ENCODE data around the gene CCL22. TPM values are rescaled to one million over a fixed set of nuclear protein-coding genes. Genes with fewer than 3 reads are reported as not detected.
"Not testable (repeated sequence)": the region's sequence is repeated elsewhere in the genome, so short reads cannot be mapped to it uniquely, and the experiment has no call there.

Gene CCL22
- total and polyA plus RNA-seq, 2 donors, result 1.8 to 11.0 TPM

DNA sequence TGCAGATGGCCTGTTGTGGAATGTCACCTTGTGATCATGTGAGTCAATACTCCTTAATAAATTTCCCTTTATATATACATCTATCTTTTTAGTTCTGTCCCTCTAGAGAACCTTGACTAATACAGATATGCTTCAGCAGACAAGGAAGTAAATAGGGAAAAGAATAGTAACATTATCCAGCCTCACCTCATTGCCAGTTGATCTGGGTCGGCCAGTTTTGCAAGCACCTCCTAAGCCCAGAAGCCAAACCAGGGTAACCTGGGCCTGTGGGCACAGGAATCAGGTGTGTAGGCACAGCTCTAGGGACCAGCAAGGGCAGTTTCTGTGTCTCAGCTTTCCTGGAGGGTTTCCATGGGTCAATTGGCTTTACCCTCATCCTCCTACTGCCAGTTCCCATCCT, 34.1 kb downstream of the CCL22 start:
- no peak overlapping the region for H3K27ac ChIP-seq (ENCODE audit: low read depth in 1 of 2, low read length in 1 of 2)
- H3K36me3 ChIP-seq (ENCODE audit: control insufficient read depth in 2 of 2, insufficient read depth in 2 of 2, low read length in 1 of 2), result no peaks in the 10 kb centered on the region
- peaks cover 0 to 1% of the 10 kb centered on the region in 2 donors for H3K4me1 ChIP-seq (ENCODE audit: control insufficient read depth in 2 of 2, insufficient read depth in 2 of 2, low read length in 2 of 2)
- 51% methylated on average over 1 of the region's 1 CpG for WGBS
- no peaks in the 10 kb centered on the region for H3K27me3 ChIP-seq (ENCODE audit: control insufficient read depth in 2 of 2, insufficient read depth in 1 of 2, low read length in 1 of 2)
- no peak for DNase-seq (ENCODE audit: low read depth in 6 of 9, low spot score in 9 of 9)
- H3K4me3 ChIP-seq (ENCODE audit: low read length in 2 of 2), result no peak overlapping the region
- peaks cover 0 to 5% of the 10 kb centered on the region in 2 donors for H3K9me3 ChIP-seq (ENCODE audit: control insufficient read depth in 2 of 2, insufficient read depth in 1 of 2, low read length in 1 of 2)

DNA sequence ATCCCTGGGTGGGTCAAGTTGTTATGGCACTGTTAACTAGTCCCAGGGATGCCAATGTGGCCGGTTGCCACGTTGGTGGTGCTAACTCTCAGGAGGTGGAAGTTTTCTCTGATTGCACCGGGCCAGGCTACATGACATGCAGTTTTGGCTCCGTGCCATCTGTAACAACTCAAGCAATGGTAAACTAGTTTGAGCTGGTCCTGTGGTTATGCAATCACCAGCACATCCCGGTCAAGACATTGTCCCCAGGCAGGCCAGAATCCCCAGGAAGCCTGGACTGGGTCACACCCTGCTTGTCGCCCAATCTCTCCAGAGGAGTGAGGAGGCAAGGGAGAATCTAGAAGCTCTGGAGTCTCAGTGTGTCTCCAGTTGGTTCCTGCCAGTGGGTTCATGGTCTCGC, 35.9 kb downstream of the CCL22 start:
- Histone ChIP-seq H3K4me3 (ENCODE audit: low read length in 2 of 2) (no peak overlapping the region), H3K27ac (ENCODE audit: low read depth in 1 of 2, low read length in 1 of 2) (no peak overlapping the region), H3K36me3 (ENCODE audit: control insufficient read depth in 2 of 2, insufficient read depth in 2 of 2, low read length in 1 of 2) (no peaks in the 10 kb centered on the region), H3K9me3 (ENCODE audit: control insufficient read depth in 2 of 2, insufficient read depth in 1 of 2, low read length in 1 of 2) (peaks cover 0 to 5% of the 10 kb centered on the region in 2 donors), H3K27me3 (ENCODE audit: control insufficient read depth in 2 of 2, insufficient read depth in 1 of 2, low read length in 1 of 2) (no peaks in the 10 kb centered on the region), H3K4me1 (ENCODE audit: control insufficient read depth in 2 of 2, insufficient read depth in 2 of 2, low read length in 2 of 2) (no peaks in the 10 kb centered on the region)
- no peak for DNase-seq (ENCODE audit: low read depth in 6 of 9, low spot score in 9 of 9)
- 86% methylated on average over 7 of the region's 7 CpGs for WGBS

DNA sequence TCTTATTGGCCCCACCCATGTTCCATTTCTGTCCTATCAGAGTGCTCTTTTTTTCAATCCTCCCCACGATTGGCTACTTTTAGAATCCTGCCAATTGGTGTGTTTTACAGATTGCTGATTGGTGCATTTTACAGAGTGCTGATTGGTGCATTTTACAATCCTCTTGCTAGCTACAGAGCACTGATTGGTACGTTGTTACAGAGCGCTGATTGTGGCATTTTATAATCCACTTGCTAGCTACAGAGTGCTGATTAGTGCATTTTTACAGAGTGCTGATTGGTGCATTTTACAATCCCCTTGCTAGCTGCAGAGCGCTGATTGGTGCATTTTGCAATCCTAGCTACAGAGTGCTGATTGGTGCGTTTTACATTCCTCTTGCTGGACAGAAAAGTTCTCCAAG, 36.4 kb downstream of the CCL22 start:
- Histone ChIP-seq H3K4me1 (ENCODE audit: control insufficient read depth in 2 of 2, insufficient read depth in 2 of 2, low read length in 2 of 2) (no peaks in the 10 kb centered on the region), H3K27ac (ENCODE audit: low read depth in 1 of 2, low read length in 1 of 2) (no peak overlapping the region)

DNA sequence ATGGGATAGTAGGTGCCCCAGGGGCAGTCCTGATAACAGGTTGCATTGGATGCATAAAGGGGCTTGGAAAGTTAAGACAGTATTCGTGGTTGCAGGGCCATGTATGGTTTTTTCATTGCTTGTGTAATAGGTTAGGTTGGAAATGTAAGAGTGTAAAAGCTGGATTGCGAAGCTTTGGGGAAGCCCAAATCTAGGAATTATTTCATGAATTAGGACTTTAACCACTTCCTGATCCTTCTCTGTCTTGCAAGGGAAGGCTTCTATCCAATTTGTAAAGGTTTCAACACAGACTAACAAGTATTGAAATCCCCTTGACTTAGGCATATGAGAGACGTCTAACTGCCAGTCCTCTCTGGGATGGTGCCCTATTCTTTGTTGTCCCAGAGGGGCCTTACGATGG, 38.2 kb downstream of the CCL22 start:
- H3K27ac ChIP-seq (ENCODE audit: low read depth in 1 of 2, low read length in 1 of 2), result no peak overlapping the region
- H3K27me3 ChIP-seq (ENCODE audit: control insufficient read depth in 2 of 2, insufficient read depth in 1 of 2, low read length in 1 of 2), result peaks cover 0 to 2% of the 10 kb centered on the region in 2 donors
- no peak for DNase-seq (ENCODE audit: low read depth in 6 of 9, low spot score in 9 of 9)
- H3K9me3 ChIP-seq (ENCODE audit: control insufficient read depth in 2 of 2, insufficient read depth in 1 of 2, low read length in 1 of 2), result peaks cover 0 to 5% of the 10 kb centered on the region in 2 donors
- H3K4me3 ChIP-seq (ENCODE audit: low read length in 2 of 2), result no peak overlapping the region
- H3K4me1 ChIP-seq (ENCODE audit: control insufficient read depth in 2 of 2, insufficient read depth in 2 of 2, low read length in 2 of 2), result no peaks in the 10 kb centered on the region
- 97% methylated on average over 4 of the region's 4 CpGs for WGBS
- H3K36me3 ChIP-seq (ENCODE audit: control insufficient read depth in 2 of 2, insufficient read depth in 2 of 2, low read length in 1 of 2), result no peaks in the 10 kb centered on the region

More for the DNA sequence above, 36.4 kb downstream of the CCL22 start:
- H3K4me3 ChIP-seq (ENCODE audit: low read length in 2 of 2), result no peak overlapping the region
- no peaks in the 10 kb centered on the region for H3K36me3 ChIP-seq (ENCODE audit: control insufficient read depth in 2 of 2, insufficient read depth in 2 of 2, low read length in 1 of 2)
- H3K9me3 ChIP-seq (ENCODE audit: control insufficient read depth in 2 of 2, insufficient read depth in 1 of 2, low read length in 1 of 2), result peaks cover 0 to 5% of the 10 kb centered on the region in 2 donors
- DNase-seq (ENCODE audit: low read depth in 6 of 9, low spot score in 9 of 9), result no peak
- 96% methylated on average over 5 of the region's 5 CpGs for WGBS
- H3K27me3 ChIP-seq (ENCODE audit: control insufficient read depth in 2 of 2, insufficient read depth in 1 of 2, low read length in 1 of 2), result no peaks in the 10 kb centered on the region

DNA sequence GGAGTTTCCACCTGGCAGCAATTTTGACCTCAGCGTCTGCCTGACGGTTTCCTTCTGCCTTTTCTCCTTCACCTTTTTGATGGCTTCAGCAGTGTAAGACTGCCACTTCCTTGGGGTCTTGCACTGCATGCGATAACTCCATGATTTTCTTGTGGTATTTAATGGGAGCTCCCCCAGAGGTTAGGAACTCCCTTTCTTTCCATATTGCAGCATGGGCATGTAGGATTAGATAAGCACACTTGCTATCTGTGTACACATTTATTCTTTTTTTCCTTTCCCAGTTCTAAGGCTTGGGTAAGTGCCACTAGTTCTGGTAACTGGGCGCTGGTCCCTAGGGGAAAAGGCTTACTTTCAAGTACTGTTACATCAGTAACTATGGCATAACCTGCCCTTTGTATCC, 38.9 kb downstream of the CCL22 start:
- WGBS, result 92% methylated on average over 4 of the region's 4 CpGs
- not testable (repeated sequence) for DNase-seq (ENCODE audit: low read depth in 6 of 9, low spot score in 9 of 9); H3K27ac ChIP-seq (ENCODE audit: low read depth in 1 of 2, low read length in 1 of 2); H3K4me1 ChIP-seq (ENCODE audit: control insufficient read depth in 2 of 2, insufficient read depth in 2 of 2, low read length in 2 of 2); H3K9me3 ChIP-seq (ENCODE audit: control insufficient read depth in 2 of 2, insufficient read depth in 1 of 2, low read length in 1 of 2); H3K4me3 ChIP-seq (ENCODE audit: low read length in 2 of 2); H3K27me3 ChIP-seq (ENCODE audit: control insufficient read depth in 2 of 2, insufficient read depth in 1 of 2, low read length in 1 of 2); H3K36me3 ChIP-seq (ENCODE audit: control insufficient read depth in 2 of 2, insufficient read depth in 2 of 2, low read length in 1 of 2)

DNA sequence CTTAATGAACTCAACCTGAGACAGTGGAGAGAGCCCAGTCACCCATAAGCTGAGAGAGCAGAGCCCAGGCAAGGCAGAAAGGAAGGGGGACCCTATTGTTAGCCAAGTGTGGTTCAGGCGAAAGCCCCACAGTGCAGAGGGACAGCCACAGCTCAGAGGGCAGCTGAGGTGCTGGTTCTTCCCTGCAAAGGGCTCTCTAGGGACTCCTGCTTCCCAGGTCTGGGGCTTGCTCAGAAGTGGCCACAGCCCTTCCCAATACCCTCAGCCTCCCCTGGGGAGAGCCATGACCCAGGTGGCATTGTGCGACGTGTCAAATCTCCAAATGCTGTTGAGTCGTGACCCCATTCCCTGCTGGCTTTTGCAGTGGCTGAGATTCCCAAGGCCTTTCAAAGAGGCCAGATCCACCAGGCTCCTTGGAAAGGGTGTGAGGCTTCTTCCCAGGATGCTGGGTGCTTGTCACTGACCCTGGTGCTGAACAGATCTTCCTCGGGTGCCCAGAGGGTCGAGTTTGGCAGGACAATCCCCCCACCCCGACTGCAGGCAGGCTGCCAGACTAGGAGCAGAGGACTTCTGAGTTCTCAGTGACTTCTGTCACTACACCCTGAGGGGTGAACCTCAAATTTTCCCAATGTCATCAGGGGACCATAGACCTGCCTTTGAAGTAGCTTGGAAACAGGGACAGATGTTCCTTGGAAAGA, 43.5 kb downstream of the CCL22 start:
- Histone ChIP-seq H3K27ac (ENCODE audit: low read depth in 1 of 2, low read length in 1 of 2) (no peak overlapping the region), H3K27me3 (ENCODE audit: control insufficient read depth in 2 of 2, insufficient read depth in 1 of 2, low read length in 1 of 2) (peaks cover 0 to 19% of the 10 kb centered on the region in 2 donors), H3K9me3 (ENCODE audit: control insufficient read depth in 2 of 2, insufficient read depth in 1 of 2, low read length in 1 of 2) (no peaks in the 10 kb centered on the region), H3K4me1 (ENCODE audit: control insufficient read depth in 2 of 2, insufficient read depth in 2 of 2, low read length in 2 of 2) (no peaks in the 10 kb centered on the region), H3K4me3 (ENCODE audit: low read length in 2 of 2) (no peak overlapping the region), H3K36me3 (ENCODE audit: control insufficient read depth in 2 of 2, insufficient read depth in 2 of 2, low read length in 1 of 2) (no peaks in the 10 kb centered on the region)
- no peak for DNase-seq (ENCODE audit: low read depth in 6 of 9, low spot score in 9 of 9)
- WGBS, result 85% methylated on average over 7 of the region's 7 CpGs

DNA sequence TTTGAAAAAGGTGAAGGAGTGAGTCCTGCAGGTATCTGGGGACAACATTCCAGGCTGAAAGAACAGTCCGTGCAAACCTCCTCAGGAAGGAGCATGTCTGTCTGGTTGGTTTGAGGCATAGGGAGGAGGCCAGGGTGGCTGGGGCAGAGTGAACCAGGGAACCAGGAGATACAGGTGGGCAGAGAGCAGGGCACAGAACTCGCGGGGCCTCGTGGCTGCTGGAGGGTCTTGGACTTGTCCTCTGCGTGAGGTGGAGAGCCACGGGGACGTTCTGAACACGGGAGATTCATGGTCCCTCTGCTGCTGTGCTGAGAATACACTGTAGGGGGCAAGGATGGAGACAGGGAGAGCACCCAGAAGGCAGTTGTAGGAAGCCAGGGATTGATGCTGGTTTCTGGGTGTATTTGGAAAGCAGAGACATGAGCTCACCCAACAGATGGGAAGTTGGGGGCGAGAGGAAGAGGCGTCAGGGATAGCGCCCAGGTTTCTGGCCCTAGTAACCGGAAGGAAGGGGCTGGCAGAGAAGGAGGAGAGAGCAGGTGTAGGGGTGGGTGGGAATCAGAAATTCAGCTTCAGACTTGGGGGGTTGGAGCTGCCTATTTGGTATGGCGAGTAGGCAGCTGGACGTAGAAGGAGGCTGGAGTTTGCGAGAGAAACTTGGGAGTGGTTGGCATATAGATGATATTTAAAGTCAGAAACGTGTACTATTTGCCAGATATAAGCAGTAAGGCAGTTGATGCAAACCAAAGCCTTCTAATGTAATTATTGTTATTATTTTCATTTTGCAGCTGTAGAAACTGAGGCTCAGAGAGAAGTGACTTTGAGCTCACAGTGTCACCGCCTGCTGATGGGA, 45.6 kb downstream of the CCL22 start, which contains the start of gene CCL17:
Gene CCL17 (plus strand): TSS at position 803 of the 853 bp plus-strand sequence. CDS start 9,166 bp downstream, outside the sequence.
- peaks cover 0 to 19% of the 10 kb centered on the region in 2 donors for H3K27me3 ChIP-seq (ENCODE audit: control insufficient read depth in 2 of 2, insufficient read depth in 1 of 2, low read length in 1 of 2)
- 87% methylated on average over 17 of the region's 17 CpGs for WGBS
- no peaks in the 10 kb centered on the region for H3K9me3 ChIP-seq (ENCODE audit: control insufficient read depth in 2 of 2, insufficient read depth in 1 of 2, low read length in 1 of 2)
- no peak within 1 kb of the TSS for H3K27ac ChIP-seq (ENCODE audit: low read depth in 1 of 2, low read length in 1 of 2)
- no peaks in the 10 kb centered on the region for H3K36me3 ChIP-seq (ENCODE audit: control insufficient read depth in 2 of 2, insufficient read depth in 2 of 2, low read length in 1 of 2)
- DNase-seq (ENCODE audit: low read depth in 6 of 9, low spot score in 9 of 9), result no peak
- H3K4me3 ChIP-seq (ENCODE audit: low read length in 2 of 2), result no peak within 1 kb of the TSS
- H3K4me1 ChIP-seq (ENCODE audit: control insufficient read depth in 2 of 2, insufficient read depth in 2 of 2, low read length in 2 of 2), result no peaks in the 10 kb centered on the region

DNA sequence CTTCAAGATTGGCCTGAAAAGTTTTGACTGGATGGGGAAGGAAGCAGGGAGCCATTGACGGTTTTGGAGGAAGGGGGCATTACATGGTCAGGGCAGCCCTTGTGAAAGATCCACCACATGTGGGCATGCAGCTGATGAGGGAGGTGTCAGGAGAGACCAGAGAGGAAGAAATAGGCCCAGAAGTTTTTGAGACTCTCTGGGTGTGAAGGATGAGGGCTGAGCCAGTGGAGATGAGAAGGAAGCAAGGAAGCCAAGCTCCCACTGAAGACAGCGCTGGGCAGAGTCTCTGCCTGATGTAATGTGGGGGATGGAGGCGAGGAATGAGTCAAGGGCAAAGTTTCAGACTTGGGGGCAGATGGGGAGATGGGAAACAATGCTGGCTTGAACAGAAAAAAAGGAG, 46.5 kb downstream of the CCL22 start:
- no peak for DNase-seq (ENCODE audit: low read depth in 6 of 9, low spot score in 9 of 9)
- WGBS, result 76% methylated on average over 3 of the region's 3 CpGs

DNA sequence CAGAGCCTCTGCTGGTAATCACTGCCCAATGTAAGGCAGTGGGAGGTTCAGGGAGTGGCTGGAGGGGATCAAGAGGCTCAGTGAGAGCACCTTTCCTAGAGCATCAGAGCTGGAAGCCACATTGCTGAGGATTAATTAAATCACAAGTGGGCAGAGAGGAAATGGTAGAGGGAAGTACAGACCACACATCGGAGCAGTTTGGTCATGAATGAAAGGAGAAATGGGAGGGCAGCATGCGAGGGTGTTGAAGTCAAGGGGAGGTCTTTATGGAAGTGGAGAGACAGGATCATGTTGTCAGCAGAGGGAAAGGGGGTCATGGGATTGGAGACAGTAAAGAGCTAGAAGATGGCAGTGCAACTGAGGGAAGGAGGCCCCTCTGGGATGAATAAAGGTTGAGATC, 48.3 kb downstream of the CCL22 start:
- Histone ChIP-seq H3K4me1 (ENCODE audit: control insufficient read depth in 2 of 2, insufficient read depth in 2 of 2, low read length in 2 of 2) (peaks cover 0 to 5% of the 10 kb centered on the region in 2 donors), H3K27me3 (ENCODE audit: control insufficient read depth in 2 of 2, insufficient read depth in 1 of 2, low read length in 1 of 2) (peaks cover 0 to 16% of the 10 kb centered on the region in 2 donors), H3K9me3 (ENCODE audit: control insufficient read depth in 2 of 2, insufficient read depth in 1 of 2, low read length in 1 of 2) (no peaks in the 10 kb centered on the region), H3K4me3 (ENCODE audit: low read length in 2 of 2) (no peak overlapping the region), H3K36me3 (ENCODE audit: control insufficient read depth in 2 of 2, insufficient read depth in 2 of 2, low read length in 1 of 2) (no peaks in the 10 kb centered on the region), H3K27ac (ENCODE audit: low read depth in 1 of 2, low read length in 1 of 2) (no peak overlapping the region)
- 9% methylated on average over 2 of the region's 2 CpGs for WGBS
- no peak for DNase-seq (ENCODE audit: low read depth in 6 of 9, low spot score in 9 of 9)

More for the DNA sequence above, 46.5 kb downstream of the CCL22 start:
- H3K4me3 ChIP-seq (ENCODE audit: low read length in 2 of 2), result no peak overlapping the region
- no peaks in the 10 kb centered on the region for H3K4me1 ChIP-seq (ENCODE audit: control insufficient read depth in 2 of 2, insufficient read depth in 2 of 2, low read length in 2 of 2)
- no peak overlapping the region for H3K27ac ChIP-seq (ENCODE audit: low read depth in 1 of 2, low read length in 1 of 2)
- H3K9me3 ChIP-seq (ENCODE audit: control insufficient read depth in 2 of 2, insufficient read depth in 1 of 2, low read length in 1 of 2), result no peaks in the 10 kb centered on the region
- H3K36me3 ChIP-seq (ENCODE audit: control insufficient read depth in 2 of 2, insufficient read depth in 2 of 2, low read length in 1 of 2), result no peaks in the 10 kb centered on the region
- peaks cover 0 to 19% of the 10 kb centered on the region in 2 donors for H3K27me3 ChIP-seq (ENCODE audit: control insufficient read depth in 2 of 2, insufficient read depth in 1 of 2, low read length in 1 of 2)

Measured in thymus (tissue), 11 donors.